ENCODE measurements around the gene FCN3.
"Not testable (repeated sequence)": the region's sequence is repeated elsewhere in the genome, so short reads cannot be mapped to it uniquely, and the experiment has no call there.

FCN3 gene

GRCh38 chr1:27374362-27375086, at the start of gene FCN3:
FCN3 (minus strand) TSS chr1:27374824; CDS start chr1:27374818, 6 bp downstream.
- DNase-seq (ENCODE audit: low read depth): no peak

GRCh38 chr1:27423709-27424108, 49.1 kb upstream of the FCN3 start:
- DNase-seq (ENCODE audit: low read depth): no peak

- DNase-seq (ENCODE audit: low read depth): peak; percentile 87
These were observed 43.9 kb upstream of the FCN3 start for GRCh38 chr1:27418326-27419185.

GRCh38 chr1:27417713-27418112, 43.1 kb upstream of the FCN3 start:
- no peak for DNase-seq (ENCODE audit: low read depth)

GRCh38 chr1:27416387-27417111, 41.9 kb upstream of the FCN3 start:
- DNase-seq (ENCODE audit: low read depth): peak; percentile 43

GRCh38 chr1:27414091-27414490, 39.5 kb upstream of the FCN3 start:
- no peak for DNase-seq (ENCODE audit: low read depth)

GRCh38 chr1:27413004-27413403, 38.4 kb upstream of the FCN3 start:
- no peak for DNase-seq (ENCODE audit: low read depth)

GRCh38 chr1:27412502-27412901, 37.9 kb upstream of the FCN3 start:
- DNase-seq (ENCODE audit: low read depth): no peak

GRCh38 chr1:27410709-27411108, 36.1 kb upstream of the FCN3 start:
- no peak for DNase-seq (ENCODE audit: low read depth)

- no peak for DNase-seq (ENCODE audit: low read depth)
These were observed 35.0 kb upstream of the FCN3 start for GRCh38 chr1:27409669-27410068.

GRCh38 chr1:27408151-27408550, 33.5 kb upstream of the FCN3 start:
- peak; percentile 34 for DNase-seq (ENCODE audit: low read depth)

- not testable (repeated sequence) for DNase-seq (ENCODE audit: low read depth)
These were observed 32.2 kb upstream of the FCN3 start for GRCh38 chr1:27406791-27407190.

- DNase-seq (ENCODE audit: low read depth): no peak
These were observed 31.7 kb upstream of the FCN3 start for GRCh38 chr1:27406362-27406680.

GRCh38 chr1:27405598-27406361, 31.2 kb upstream of the FCN3 start:
- DNase-seq (ENCODE audit: low read depth): not testable (repeated sequence)

- no peak for DNase-seq (ENCODE audit: low read depth)
These were observed 30.4 kb upstream of the FCN3 start for GRCh38 chr1:27405074-27405473.

- no peak for DNase-seq (ENCODE audit: low read depth)
These were observed 29.3 kb upstream of the FCN3 start for GRCh38 chr1:27403931-27404330.

GRCh38 chr1:27403065-27403726, 28.6 kb upstream of the FCN3 start:
- peak; percentile 32 for DNase-seq (ENCODE audit: low read depth)

- DNase-seq (ENCODE audit: low read depth): peak; percentile 36
These were observed 27.7 kb upstream of the FCN3 start for GRCh38 chr1:27402349-27402754.

- no peak for DNase-seq (ENCODE audit: low read depth)
These were observed 26.3 kb upstream of the FCN3 start for GRCh38 chr1:27400963-27401341.

GRCh38 chr1:27400082-27400962, 25.7 kb upstream of the FCN3 start:
- DNase-seq (ENCODE audit: low read depth): no peak
